Testis (tissue), 2 donors: ENCODE measurements around the gene CTTNBP2.

Source experiments
- POLR2A ChIP-seq: fragments of 450-650 bp; IDR thresholded peaks from one replicate; pipeline ENCODE4 v1.6.1; 2017; ENCODE audit warnings: antibody characterized with exemption, mild to moderate bottlenecking, moderate library complexity
- TF ChIP-seq, protein P1 (sequence below), 3 experiments: fragments of 450-650 bp in 2 of 3; fragments of 200-600 bp in 1 of 3; sonication (generic) in 1 of 3; IDR thresholded peaks; one replicate each; pipeline ENCODE4 v1.5.1; 2016 to 2019; ENCODE audit warnings: antibody characterized with exemption in 3 of 3, mild to moderate bottlenecking in 2 of 3, moderate library complexity in 1 of 3

GRCh38 chr7:117839507-117839906 is 33.7 kb downstream of the CTTNBP2 start:
- no peak for TF ChIP-seq POLR2A
- TF ChIP-seq, protein P1, sequence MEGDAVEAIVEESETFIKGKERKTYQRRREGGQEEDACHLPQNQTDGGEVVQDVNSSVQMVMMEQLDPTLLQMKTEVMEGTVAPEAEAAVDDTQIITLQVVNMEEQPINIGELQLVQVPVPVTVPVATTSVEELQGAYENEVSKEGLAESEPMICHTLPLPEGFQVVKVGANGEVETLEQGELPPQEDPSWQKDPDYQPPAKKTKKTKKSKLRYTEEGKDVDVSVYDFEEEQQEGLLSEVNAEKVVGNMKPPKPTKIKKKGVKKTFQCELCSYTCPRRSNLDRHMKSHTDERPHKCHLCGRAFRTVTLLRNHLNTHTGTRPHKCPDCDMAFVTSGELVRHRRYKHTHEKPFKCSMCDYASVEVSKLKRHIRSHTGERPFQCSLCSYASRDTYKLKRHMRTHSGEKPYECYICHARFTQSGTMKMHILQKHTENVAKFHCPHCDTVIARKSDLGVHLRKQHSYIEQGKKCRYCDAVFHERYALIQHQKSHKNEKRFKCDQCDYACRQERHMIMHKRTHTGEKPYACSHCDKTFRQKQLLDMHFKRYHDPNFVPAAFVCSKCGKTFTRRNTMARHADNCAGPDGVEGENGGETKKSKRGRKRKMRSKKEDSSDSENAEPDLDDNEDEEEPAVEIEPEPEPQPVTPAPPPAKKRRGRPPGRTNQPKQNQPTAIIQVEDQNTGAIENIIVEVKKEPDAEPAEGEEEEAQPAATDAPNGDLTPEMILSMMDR (IDR thresholded peaks at IDR 0.05) = no peak
